SK-N-MC (cell line): Measurements from ENCODE around the gene COL6A2.

Source experiments
- DNase-seq: peaks from one replicate; pipeline ENCODE4 v3.0.0-alpha.2; 2011; ENCODE audit warnings: low read depth, low spot score
- H3K27ac ChIP-seq: fragments of 200-600 bp; sonication (generic); 2 replicates; pipeline ENCODE4 v1.5.1; 2016; ENCODE audit warnings: mixed run types
- H3K36me3 ChIP-seq: fragments of 200-600 bp; sonication (generic); 2 replicates; pipeline ENCODE4 v1.6.1; 2017; ENCODE audit warnings: antibody characterized with exemption, low read length, mixed read lengths; ENCODE audit not compliant: insufficient read depth
- H3K4me3 ChIP-seq: fragments of 200-600 bp; sonication (generic); 2 replicates; pipeline ENCODE4 v1.5.1; 2016
- H3K9ac ChIP-seq: fragments of 200-600 bp; sonication (generic); 2 replicates; pipeline ENCODE4 v1.8.0; 2017; ENCODE audit warnings: mixed run types, mixed read lengths; ENCODE audit not compliant: insufficient read length
- H3K9me3 ChIP-seq: fragments of 200-600 bp; sonication (generic); 2 replicates; pipeline ENCODE4 v1.6.1; 2017; ENCODE audit warnings: low read depth, mild to moderate bottlenecking, antibody characterized with exemption, low read length, moderate library complexity, mixed read lengths
- EZH2 ChIP-seq: fragments of 200-600 bp; sonication (generic); IDR thresholded peaks from one replicate; pipeline ENCODE4 v1.6.1; 2017; ENCODE audit warnings: antibody characterized with exemption
- FOXP2 ChIP-seq: optimal IDR thresholded peaks from 2 replicates; pipeline ENCODE3; 2011; ENCODE audit warnings: mild to moderate bottlenecking, moderate library complexity; ENCODE audit not compliant: insufficient read depth; ENCODE audit errors: extremely low read length, control extremely low read depth
- POLR2AphosphoS5 ChIP-seq: IDR thresholded peaks from 2 replicates; pipeline ENCODE4 v1.6.1; 2012; ENCODE audit warnings: mild to moderate bottlenecking, low read depth, low read length, borderline replicate concordance

COL6A2 gene

GRCh38 chr21:46122758-46123683 lies 25.1 kb downstream of the COL6A2 start:
- Histone ChIP-seq H3K4me3 (no peak overlapping the region), H3K36me3 (no peaks in the 10 kb centered on the region; the same call in 1 of the 2 replicates), H3K9me3 (no peaks in the 10 kb centered on the region), H3K9ac (no peak overlapping the region), H3K27ac (no peak overlapping the region)
- DNase-seq = no peak
- TF ChIP-seq EZH2 (no peak), POLR2AphosphoS5 (no peak), FOXP2 (no peak)

DNA sequence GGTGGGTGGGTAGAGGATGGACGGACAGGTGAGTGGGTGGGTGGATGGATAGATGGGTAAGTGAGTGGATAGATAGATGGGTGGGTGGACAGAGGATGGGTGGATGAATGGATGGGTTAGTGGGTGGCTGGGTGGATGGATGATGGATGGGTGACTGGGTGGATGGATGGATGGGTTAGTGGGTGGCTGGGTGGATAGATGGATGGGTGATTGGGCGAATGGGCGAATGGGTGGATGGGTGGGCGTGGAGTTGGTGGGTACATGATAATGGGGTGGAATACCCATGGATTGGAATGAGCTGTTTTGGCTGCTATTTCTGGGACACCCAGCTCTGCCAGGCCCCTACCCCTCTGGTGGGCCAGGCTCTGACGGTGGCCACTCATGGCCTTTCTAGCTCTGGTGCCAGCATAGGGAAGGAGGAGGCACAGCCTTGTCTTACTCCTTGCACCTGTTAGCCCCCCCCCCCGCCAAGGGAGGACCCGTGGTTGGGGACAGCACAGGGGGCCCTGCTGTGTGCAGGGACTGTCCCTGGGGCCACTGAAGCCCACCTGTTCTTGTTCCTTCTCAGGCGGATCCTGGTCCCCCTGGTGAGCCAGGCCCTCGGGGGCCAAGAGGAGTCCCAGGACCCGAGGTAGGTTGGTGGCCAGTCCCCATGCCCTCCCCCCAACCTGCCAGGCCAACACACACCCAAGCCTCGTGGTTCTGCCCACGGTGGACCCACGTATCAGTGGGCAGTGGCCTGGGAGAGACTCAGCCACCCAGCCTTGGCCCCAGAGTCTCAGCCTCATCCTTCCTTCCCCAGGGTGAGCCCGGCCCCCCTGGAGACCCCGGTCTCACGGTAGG lies 26.4 kb downstream of the COL6A2 start:
- no peak for DNase-seq
- no peak overlapping the region for H3K4me3 ChIP-seq
- no peaks in the 10 kb centered on the region; the same call in 1 of the 2 replicates for H3K36me3 ChIP-seq
- H3K27ac ChIP-seq = no peak overlapping the region
- no peaks in the 10 kb centered on the region for H3K9me3 ChIP-seq
- no peak overlapping the region for H3K9ac ChIP-seq
- TF ChIP-seq POLR2AphosphoS5 = no peak
- no peak for TF ChIP-seq EZH2
- TF ChIP-seq FOXP2 = no peak

- Histone ChIP-seq H3K27ac (no peak overlapping the region), H3K9ac (no peak overlapping the region), H3K36me3 (no peaks in the 10 kb centered on the region; the same call in 1 of the 2 replicates), H3K4me3 (no peak overlapping the region), H3K9me3 (no peaks in the 10 kb centered on the region)
- TF ChIP-seq EZH2 = no peak
- DNase-seq = no peak
These were observed 27.3 kb downstream of the COL6A2 start for GRCh38 chr21:46124926-46125845.

GRCh38 chr21:46125846-46126301 lies 28.0 kb downstream of the COL6A2 start:
- Histone ChIP-seq H3K9me3 (no peaks in the 10 kb centered on the region), H3K36me3 (no peaks in the 10 kb centered on the region; the same call in 1 of the 2 replicates), H3K4me3 (no peak overlapping the region), H3K9ac (no peak overlapping the region), H3K27ac (no peak overlapping the region)
- DNase-seq = no peak
- TF ChIP-seq POLR2AphosphoS5 = no peak

- H3K4me3 ChIP-seq = no peak overlapping the region
- DNase-seq = no peak
- no peak overlapping the region for H3K9ac ChIP-seq
- H3K27ac ChIP-seq = no peak overlapping the region
- TF ChIP-seq EZH2 (no peak), POLR2AphosphoS5 (no peak), FOXP2 (no peak)
- no peaks in the 10 kb centered on the region for H3K9me3 ChIP-seq
- H3K36me3 ChIP-seq = no peaks in the 10 kb centered on the region; the same call in 1 of the 2 replicates
These were observed 28.7 kb downstream of the COL6A2 start for GRCh38 chr21:46126309-46127238.

GRCh38 chr21:46127239-46128105 lies 29.6 kb downstream of the COL6A2 start:
- H3K9ac ChIP-seq = no peak overlapping the region
- H3K27ac ChIP-seq = no peak overlapping the region
- TF ChIP-seq EZH2 (no peak), POLR2AphosphoS5 (no peak), FOXP2 (no peak)
- no peak for DNase-seq
- no peaks in the 10 kb centered on the region; the same call in 1 of the 2 replicates for H3K36me3 ChIP-seq
- H3K4me3 ChIP-seq = no peak overlapping the region
- no peaks in the 10 kb centered on the region for H3K9me3 ChIP-seq
